Astrocyte (in vitro differentiated cells and primary cell): ENCODE data around the gene B3GALT4.

ENCODE experiments used
- EZH2 ChIP-seq: IDR thresholded peaks from 2 replicates; pipeline ENCODE4 v1.6.1; 2012; ENCODE audit warnings: mild to moderate bottlenecking, low read length, inconsistent platforms; ENCODE audit not compliant: insufficient read depth
- TF ChIP-seq, protein P1 (sequence below): IDR thresholded peaks from 2 replicates; pipeline ENCODE4 v1.5.1; 2011; ENCODE audit warnings: low read depth, mild to moderate bottlenecking, inconsistent platforms, low read length, moderate library complexity; ENCODE audit not compliant: insufficient read depth

GRCh38 chr6:33248643-33248931, 28.3 kb upstream of the B3GALT4 start:
- TF ChIP-seq, protein P1, sequence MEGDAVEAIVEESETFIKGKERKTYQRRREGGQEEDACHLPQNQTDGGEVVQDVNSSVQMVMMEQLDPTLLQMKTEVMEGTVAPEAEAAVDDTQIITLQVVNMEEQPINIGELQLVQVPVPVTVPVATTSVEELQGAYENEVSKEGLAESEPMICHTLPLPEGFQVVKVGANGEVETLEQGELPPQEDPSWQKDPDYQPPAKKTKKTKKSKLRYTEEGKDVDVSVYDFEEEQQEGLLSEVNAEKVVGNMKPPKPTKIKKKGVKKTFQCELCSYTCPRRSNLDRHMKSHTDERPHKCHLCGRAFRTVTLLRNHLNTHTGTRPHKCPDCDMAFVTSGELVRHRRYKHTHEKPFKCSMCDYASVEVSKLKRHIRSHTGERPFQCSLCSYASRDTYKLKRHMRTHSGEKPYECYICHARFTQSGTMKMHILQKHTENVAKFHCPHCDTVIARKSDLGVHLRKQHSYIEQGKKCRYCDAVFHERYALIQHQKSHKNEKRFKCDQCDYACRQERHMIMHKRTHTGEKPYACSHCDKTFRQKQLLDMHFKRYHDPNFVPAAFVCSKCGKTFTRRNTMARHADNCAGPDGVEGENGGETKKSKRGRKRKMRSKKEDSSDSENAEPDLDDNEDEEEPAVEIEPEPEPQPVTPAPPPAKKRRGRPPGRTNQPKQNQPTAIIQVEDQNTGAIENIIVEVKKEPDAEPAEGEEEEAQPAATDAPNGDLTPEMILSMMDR = peak; percentile 9
- no peak for TF ChIP-seq EZH2
